Raji (cell line): Measurements from ENCODE around the gene EMC9.

Experiments used
- POLR2A ChIP-seq: IDR thresholded peaks from 2 replicates; pipeline ENCODE4 v1.6.1; 2011; ENCODE audit warnings: low read depth, low read length, control low read depth; ENCODE audit not compliant: insufficient read depth

Gene EMC9

GRCh38 chr14:24160499-24160849 lies 19.1 kb upstream of the EMC9 start:
- no peak for TF ChIP-seq POLR2A

- no peak for TF ChIP-seq POLR2A
Observed at GRCh38 chr14:24159777-24160498, 18.5 kb upstream of the EMC9 start.

GRCh38 chr14:24157331-24157730 lies 15.9 kb upstream of the EMC9 start:
- no peak for TF ChIP-seq POLR2A

- no peak for TF ChIP-seq POLR2A
Observed at GRCh38 chr14:24156840-24157239, 15.4 kb upstream of the EMC9 start.

- no peak for TF ChIP-seq POLR2A
Observed at GRCh38 chr14:24155100-24155499, 13.7 kb upstream of the EMC9 start.

- TF ChIP-seq POLR2A, result no peak
Observed at GRCh38 chr14:24151404-24152080, 10.2 kb upstream of the EMC9 start.

- no peak for TF ChIP-seq POLR2A
Observed at GRCh38 chr14:24150993-24151392, 9.6 kb upstream of the EMC9 start.

- TF ChIP-seq POLR2A, result no peak
Observed at GRCh38 chr14:24150567-24150966, 9.2 kb upstream of the EMC9 start.

DNA sequence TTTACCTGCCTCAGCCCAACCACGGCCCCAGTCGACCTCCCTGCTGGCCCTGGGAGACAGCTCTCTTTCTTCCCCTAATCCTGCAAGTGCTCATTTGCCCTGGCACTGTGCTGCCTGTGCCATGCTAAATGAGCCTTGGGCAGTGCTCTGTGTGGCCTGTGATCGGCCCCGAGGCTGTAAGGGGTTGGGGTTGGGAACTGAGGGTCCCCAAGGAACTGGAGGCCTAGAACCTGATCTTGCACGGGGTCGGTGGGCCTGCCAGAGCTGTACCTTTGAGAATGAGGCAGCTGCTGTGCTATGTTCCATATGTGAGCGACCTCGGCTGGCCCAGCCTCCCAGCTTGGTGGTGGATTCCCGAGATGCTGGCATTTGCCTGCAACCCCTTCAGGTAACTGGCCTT lies 8.7 kb upstream of the EMC9 start:
- TF ChIP-seq POLR2A, result no peak

DNA sequence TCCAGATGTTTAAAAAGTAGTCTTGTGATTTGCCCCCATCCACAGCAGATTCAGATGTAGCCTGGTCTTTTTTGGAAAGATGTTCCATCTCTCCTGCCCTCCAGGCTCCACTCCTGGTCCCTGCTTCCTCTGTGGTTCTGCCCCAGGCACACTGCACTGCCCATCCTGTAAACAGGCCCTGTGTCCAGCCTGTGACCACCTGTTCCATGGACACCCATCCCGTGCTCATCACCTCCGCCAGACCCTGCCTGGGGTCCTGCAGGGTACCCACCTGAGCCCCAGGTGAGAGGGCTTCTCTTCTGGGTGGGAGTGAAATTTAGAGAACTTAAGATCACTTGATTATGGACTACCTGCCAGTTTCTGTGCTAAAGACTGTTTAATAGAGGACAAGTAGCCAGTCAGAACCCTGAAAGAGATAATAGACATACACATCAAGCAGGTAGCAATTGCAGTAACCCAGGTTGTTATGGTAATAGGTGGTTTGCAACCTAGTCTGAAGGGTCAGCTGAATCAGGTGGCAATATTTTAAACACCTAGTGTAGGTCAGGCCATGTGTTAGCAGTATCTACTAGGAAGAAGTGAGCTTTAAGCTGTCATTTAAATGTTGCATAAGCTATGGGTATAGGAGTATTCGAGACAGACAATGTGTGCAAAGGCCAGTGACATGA lies 8.0 kb upstream of the EMC9 start:
- no peak for TF ChIP-seq POLR2A

DNA sequence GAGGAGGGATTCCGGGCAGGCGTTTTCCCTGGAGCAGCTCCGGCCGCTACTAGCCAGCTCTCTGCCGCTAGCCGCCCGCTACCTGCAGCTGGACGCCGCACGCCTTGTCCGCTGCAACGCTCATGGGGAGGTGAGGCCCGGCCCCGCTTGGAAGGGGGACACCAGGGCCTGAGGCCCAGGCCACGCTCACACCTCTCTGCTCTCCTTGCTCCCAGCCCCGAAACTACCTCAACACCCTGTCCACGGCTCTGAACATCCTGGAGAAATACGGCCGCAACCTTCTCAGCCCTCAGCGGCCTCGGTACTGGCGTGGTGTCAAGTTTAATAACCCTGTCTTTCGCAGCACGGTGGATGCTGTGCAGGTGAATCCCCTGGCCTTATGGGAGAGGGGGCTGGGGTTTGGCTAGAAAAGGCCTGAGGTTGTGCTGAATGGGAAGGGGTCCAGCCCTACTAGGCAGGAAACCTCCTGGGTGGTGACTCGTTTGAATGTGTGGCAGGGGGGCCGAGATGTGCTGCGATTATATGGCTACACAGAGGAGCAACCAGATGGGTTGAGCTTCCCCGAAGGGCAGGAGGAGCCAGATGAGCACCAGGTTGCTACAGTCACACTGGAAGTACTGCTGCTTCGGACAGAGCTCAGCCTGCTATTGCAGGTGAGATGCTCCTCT lies 6.5 kb upstream of the EMC9 start:
- TF ChIP-seq POLR2A, result no peak

DNA sequence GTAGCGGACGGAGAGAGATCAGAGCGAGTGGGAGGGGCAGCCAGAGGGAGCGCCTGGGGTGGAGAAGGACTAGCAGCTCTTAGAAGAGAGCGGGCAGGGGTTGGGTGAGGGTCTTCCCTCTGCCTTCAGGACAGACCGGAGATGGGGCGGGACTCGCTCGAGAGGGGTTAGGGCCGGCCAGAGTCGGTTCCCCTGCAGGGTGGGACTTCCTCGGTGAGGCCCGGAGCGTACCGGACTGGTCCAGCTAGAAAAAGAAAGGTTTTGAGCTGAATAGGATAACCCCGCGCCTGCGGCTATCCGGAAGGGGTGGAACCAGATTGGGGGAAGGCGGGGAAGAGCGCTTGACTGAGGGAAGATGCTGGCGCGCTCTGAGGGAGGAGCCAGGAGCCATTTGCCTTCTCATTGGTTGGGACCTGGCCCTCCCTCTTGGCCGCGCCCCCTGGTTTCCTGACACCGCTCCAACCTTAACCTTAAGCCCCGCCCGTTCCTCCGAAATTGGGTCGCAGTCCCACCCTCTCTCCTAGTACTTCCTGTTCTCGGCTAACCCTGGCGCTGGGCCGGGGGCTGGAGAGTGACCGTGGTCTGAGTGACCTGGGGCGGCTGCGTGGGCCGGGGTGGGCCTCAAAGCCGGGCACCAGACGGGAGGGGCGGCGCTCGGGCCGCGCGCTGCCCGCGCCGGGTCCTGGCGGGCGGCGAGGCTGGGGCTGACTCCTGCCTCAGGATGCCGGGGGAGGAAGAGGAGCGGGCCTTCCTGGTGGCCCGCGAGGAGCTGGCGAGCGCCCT lies 5.8 kb upstream of the EMC9 start, which contains the start of gene RNF31:
Gene RNF31, plus strand, starts transcription at position 521 of the 783 bp plus-strand sequence. Its CDS starts 201 bp downstream, at position 722.
- peak; percentile 65 for TF ChIP-seq POLR2A

DNA sequence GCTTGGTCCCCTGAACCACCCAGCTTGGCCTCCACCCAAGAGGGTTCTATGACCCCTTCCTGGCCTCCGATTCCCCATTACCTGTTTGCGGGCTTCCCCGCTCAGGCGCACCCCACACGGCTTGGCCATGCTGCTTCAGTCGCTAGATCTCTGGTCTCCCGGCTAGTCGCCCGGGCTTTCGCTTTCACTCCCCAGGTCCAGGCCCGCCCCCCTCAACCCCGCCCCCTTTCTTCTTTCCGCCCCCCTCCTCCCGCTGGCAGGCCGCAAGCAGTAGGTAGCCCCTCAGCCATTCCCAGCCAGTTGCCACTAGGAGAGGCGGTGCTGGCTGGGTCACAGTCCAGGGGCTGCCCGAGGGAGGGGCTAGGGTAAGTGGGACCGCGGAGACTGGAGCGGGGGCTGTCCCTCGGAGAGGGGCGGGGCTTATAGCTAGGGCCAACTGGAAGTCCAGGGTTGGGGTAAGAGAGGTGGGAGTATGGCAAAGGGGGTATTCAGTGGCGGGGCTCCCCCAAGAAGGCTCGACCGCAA lies 5.1 kb upstream of the EMC9 start, which contains the start of gene PSME2:
Gene PSME2, minus strand, starts transcription at position 158 of the 525 bp plus-strand sequence. Its CDS starts 29 bp downstream, at position 129.
- peak; percentile 74 for TF ChIP-seq POLR2A

DNA sequence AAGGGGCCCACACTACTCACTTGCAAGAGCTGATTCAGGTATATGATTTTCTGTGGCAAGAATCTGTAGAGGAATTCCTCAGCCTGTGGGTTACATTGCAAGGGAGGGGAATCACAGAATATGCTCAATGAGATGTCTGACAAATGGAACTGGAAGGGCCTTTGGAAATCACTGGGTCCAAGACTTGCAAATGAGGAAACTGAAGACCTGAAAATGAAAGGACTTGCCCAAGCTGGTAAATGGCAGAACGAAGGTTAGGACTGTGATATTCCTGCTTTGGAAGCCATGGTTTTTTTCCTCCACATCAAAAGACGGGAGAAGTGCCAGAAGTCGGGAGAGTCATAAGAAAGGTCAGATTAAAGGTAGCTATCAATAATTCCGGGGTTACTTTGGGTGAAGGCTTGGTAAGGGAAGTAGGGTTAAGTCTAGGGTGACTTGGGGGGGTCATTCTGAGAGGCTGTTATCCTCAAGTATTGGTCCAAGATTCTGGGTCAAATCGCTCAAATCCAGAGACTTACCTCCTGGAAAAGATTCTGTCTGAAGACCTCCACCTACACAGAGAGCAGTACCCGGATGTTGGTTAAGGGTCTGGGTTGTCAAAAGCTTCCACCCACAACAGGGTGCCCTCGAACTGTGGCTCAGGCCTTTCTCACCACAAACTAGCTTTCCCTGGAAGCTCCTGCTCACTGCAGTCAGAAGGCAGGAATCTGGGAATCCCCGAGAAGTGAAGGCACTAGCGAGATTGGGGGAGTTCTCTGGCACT lies 4.5 kb upstream of the EMC9 start:
- no peak for TF ChIP-seq POLR2A

DNA sequence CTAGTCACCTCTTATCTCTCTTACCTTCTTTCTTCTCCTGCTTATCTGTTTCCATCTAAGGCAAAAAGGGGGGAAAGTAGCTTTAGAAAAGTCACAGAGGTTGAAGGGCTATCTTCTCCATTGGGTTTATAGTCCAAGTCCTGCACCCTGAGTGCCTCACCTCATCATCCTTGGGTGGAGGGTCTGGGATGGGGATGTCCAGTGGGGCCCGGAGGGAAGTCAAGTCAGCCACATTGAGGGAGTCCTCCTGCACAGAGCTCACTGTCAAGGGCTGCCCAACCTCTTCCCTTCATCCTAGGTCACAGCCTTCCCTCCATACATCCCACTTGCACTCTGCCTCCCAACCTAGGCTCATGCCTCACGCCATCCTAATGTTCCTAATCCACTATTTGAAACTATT lies 3.8 kb upstream of the EMC9 start:
- no peak for TF ChIP-seq POLR2A
